GM12878 (cell line): ENCODE results near the gene RELT. TPM values are rescaled to one million over a fixed set of nuclear protein-coding genes. Genes with fewer than 3 reads are reported as not detected.

Experiments
- ATAC-seq: fragments of 200-7000 bp; cut with Tn5 transposase; 3 replicates; pipeline ENCODE4 v1.9.1; 2020; ENCODE audit warnings: mild to moderate bottlenecking, moderate library complexity
- BruUV-seq: library from RNA; stranded (reverse); fragments of 400-500 nt; replicated peaks from 2 replicates; lab custom pipeline; 2021; lab: Mats Ljungman, UMichigan
- CTCF ChIA-PET: fragments of 300-600 bp; sonication (Branson Sonifier 250); formaldehyde crosslinking; extraction: SDS; loops from one replicate; lab custom pipeline; 2021; ENCODE audit warnings: inconsistent platforms; lab: Yijun Ruan, JAX
- POLR2A ChIA-PET: fragments of 350-600 bp; formaldehyde crosslinking; extraction: SDS; loops from one replicate; lab custom pipeline; 2021; ENCODE audit warnings: inconsistent platforms; lab: Charles Lee
- RAD21 ChIA-PET: fragments of 300-600 bp; sonication (Branson Sonifier 250); formaldehyde crosslinking; loops from one replicate; lab custom pipeline; 2023; ENCODE audit warnings: antibody characterized with exemption; ENCODE audit not compliant: unreplicated experiment; lab: Charles Lee
- SMC1A ChIA-PET: fragments of 300-600 bp; sonication (Branson Sonifier 250); formaldehyde crosslinking; loops from one replicate; lab custom pipeline; 2023; ENCODE audit not compliant: unreplicated experiment, uncharacterized antibody; lab: Charles Lee
- DNase-seq: peaks from one replicate; pipeline ENCODE4 v3.0.0-alpha.2; 2011; ENCODE audit warnings: low read depth, low spot score
- FAIRE-seq: peaks from 3 replicates; lab custom pipeline; 2011; peaks lifted over from hg19 to GRCh38; lab: Jason Lieb, UNC
- H2AFZ ChIP-seq: 2 replicates; pipeline ENCODE4 v1.6.0; 2011; ENCODE audit warnings: low read depth, low read length, control low read depth; ENCODE audit not compliant: control insufficient read depth
- H3K27ac ChIP-seq: 2 replicates; pipeline ENCODE4 v1.5.1; 2011; ENCODE audit warnings: control low read depth; ENCODE audit not compliant: control insufficient read depth, insufficient read depth
- H3K27me3 ChIP-seq, 2 experiments: replicated peaks in 1 of 2; 2 replicates each; pipeline versions ENCODE4 v1.6.0 to v1.6.1; 2011; ENCODE audit warnings: low read length in 1 of 2; ENCODE audit not compliant: control insufficient read depth in 2 of 2, insufficient read depth in 2 of 2
- H3K36me3 ChIP-seq, 2 experiments: 2 replicates each; pipeline ENCODE4 v1.5.1; 2011; ENCODE audit warnings: low read length in 1 of 2; ENCODE audit not compliant: control insufficient read depth in 2 of 2, insufficient read depth in 2 of 2
- H3K4me1 ChIP-seq: 2 replicates; pipeline ENCODE4 v1.6.1; 2011; ENCODE audit warnings: mild to moderate bottlenecking, low read length, moderate library complexity, mixed read lengths; ENCODE audit not compliant: control insufficient read depth, insufficient read depth
- H3K4me2 ChIP-seq: 2 replicates; pipeline ENCODE4 v1.6.0; 2011; ENCODE audit warnings: control low read depth; ENCODE audit not compliant: control insufficient read depth, insufficient read depth
- H3K4me3 ChIP-seq: fragments of 200-600 bp; sonication (generic); 2 replicates; pipeline ENCODE4 v1.5.1; 2016
- H3K79me2 ChIP-seq: 2 replicates; pipeline ENCODE4 v1.6.0; 2011; ENCODE audit warnings: low read length; ENCODE audit not compliant: control insufficient read depth, insufficient read depth
- H3K9ac ChIP-seq: 2 replicates; pipeline ENCODE4 v1.8.0; 2011; ENCODE audit warnings: low read length, control low read depth, mixed read lengths; ENCODE audit not compliant: control insufficient read depth, insufficient read depth
- H3K9me3 ChIP-seq: replicated peaks from 3 replicates; pipeline ENCODE4 v1.5.1; 2011; ENCODE audit warnings: mild to moderate bottlenecking, low read length; ENCODE audit not compliant: control insufficient read depth, insufficient read depth
- H4K20me1 ChIP-seq: 2 replicates; pipeline ENCODE4 v1.6.0; 2011; ENCODE audit not compliant: control insufficient read depth, insufficient read depth
- ATF3 ChIP-seq: IDR thresholded peaks from 2 replicates; pipeline ENCODE4 v1.6.1; 2011; ENCODE audit warnings: low read depth, mild to moderate bottlenecking, low read length, moderate library complexity, borderline replicate concordance; ENCODE audit errors: extremely low read depth
- BCL11A ChIP-seq: IDR thresholded peaks from 2 replicates; pipeline ENCODE4 v1.6.1; 2011; ENCODE audit warnings: low read depth, low read length
- CBFB ChIP-seq: IDR thresholded peaks from 2 replicates; pipeline ENCODE4 v1.6.1; 2016; ENCODE audit warnings: antibody characterized with exemption, low read depth
- CREM ChIP-seq: IDR thresholded peaks from 2 replicates; pipeline ENCODE4 v1.6.1; 2014; ENCODE audit warnings: antibody characterized with exemption, low read depth
- ETV6 ChIP-seq, 2 experiments: fragments of 450-650 bp in 1 of 2; IDR thresholded peaks in 1 of 2; conservative IDR thresholded peaks in 1 of 2; 2 replicates each; pipeline ENCODE4 v1.6.1; 2014; ENCODE audit warnings: antibody characterized with exemption in 1 of 2, borderline replicate concordance in 1 of 2, low read depth in 1 of 2, mild to moderate bottlenecking in 1 of 2, moderate library complexity in 1 of 2
- FOXK2 ChIP-seq: fragments of 450-650 bp; IDR thresholded peaks from 2 replicates; pipeline ENCODE4 v1.6.1; 2017; ENCODE audit warnings: mild to moderate bottlenecking, moderate library complexity
- HDAC2 ChIP-seq: fragments of 200-600 bp; sonication (generic); IDR thresholded peaks from 2 replicates; pipeline ENCODE4 v1.6.1; 2017
- KDM1A ChIP-seq: fragments of 200-600 bp; sonication (generic); IDR thresholded peaks from 2 replicates; pipeline ENCODE4 v1.6.1; 2016; ENCODE audit warnings: borderline replicate concordance
- MAX ChIP-seq: IDR thresholded peaks from 2 replicates; pipeline ENCODE4 v1.6.1; 2012; ENCODE audit warnings: low read depth, low read length, improper control_type of control experiment
- NRF1 ChIP-seq: conservative IDR thresholded peaks from 2 replicates; pipeline ENCODE4 v1.6.1; 2011; ENCODE audit warnings: mild to moderate bottlenecking, low read depth, low read length, improper control_type of control experiment
- POLR2AphosphoS5 ChIP-seq: IDR thresholded peaks from 2 replicates; pipeline ENCODE4 v1.6.1; 2011; ENCODE audit warnings: mild to moderate bottlenecking, low read length, inconsistent platforms
- POU2F2 ChIP-seq: IDR thresholded peaks from 3 replicates; pipeline ENCODE4 v1.6.1; 2011; ENCODE audit warnings: low read depth, mild to moderate bottlenecking, low read length, borderline replicate concordance
- RBBP5 ChIP-seq: fragments of 200-600 bp; sonication (generic); conservative IDR thresholded peaks from 2 replicates; pipeline ENCODE4 v1.6.1; 2016
- RCOR1 ChIP-seq: conservative IDR thresholded peaks from 2 replicates; pipeline ENCODE4 v1.6.1; 2012; ENCODE audit warnings: low read depth, low read length, improper control_type of control experiment
- SIX5 ChIP-seq: IDR thresholded peaks from 2 replicates; pipeline ENCODE4 v1.6.1; 2011; ENCODE audit warnings: mild to moderate bottlenecking, low read depth, low read length, moderate library complexity; ENCODE audit not compliant: severe bottlenecking
- SPI1 ChIP-seq: IDR thresholded peaks from 2 replicates; pipeline ENCODE4 v1.6.1; 2011; ENCODE audit warnings: low read depth, mild to moderate bottlenecking, low read length, moderate library complexity, borderline replicate concordance; ENCODE audit not compliant: insufficient read depth
- SREBF1 ChIP-seq: IDR thresholded peaks from 2 replicates; pipeline ENCODE4 v1.6.1; 2012; ENCODE audit warnings: mild to moderate bottlenecking, low read length
- YY1 ChIP-seq: IDR thresholded peaks from 2 replicates; pipeline ENCODE4 v1.6.1; 2011; ENCODE audit warnings: low read depth, mild to moderate bottlenecking, low read length
- WGBS: methylation state at CpG from one replicate; pipeline ENCODE4 v1.1.6; 2016; ENCODE audit warnings: low lambda C conversion rate; ENCODE audit not compliant: insufficient replicate concordance, insufficient coverage; ENCODE audit errors: missing lambda C conversion rate; 5-methylcytosine and 5-hydroxymethylcytosine counted together
- in situ Hi-C: fragments of 300-500 bp; cut with MboI; formaldehyde crosslinking; loops from 9 replicates; pipeline ENCODE4 v1.14.3; 2018; ENCODE audit warnings: mixed read lengths
- intact Hi-C: fragments of 100-400 bp; cut with micrococcal nuclease; formaldehyde crosslinking; loops from one replicate; pipeline ENCODE4 v1.14.2; 2022; ENCODE audit not compliant: unreplicated experiment
- polyA plus RNA-seq, 11 experiments: library from polyadenylated mRNA; depleted of rRNA in 4 of 11; unstranded in 6 of 11; stranded (reverse) in 5 of 11; fragments of >200 nt; fragmentation: Nextera tagmentation in 4 of 11; fragmentation: Illumina TruSeq in 1 of 11; extraction: Ambion mirVana in 4 of 11; extraction: Trizol in 1 of 11; gene quantifications; 1 replicate in 1 of 11; 2 replicates in 10 of 11; pipeline versions ENCODE4 v1.2.1 to v1.2.3, GENCODE V29; 2011 to 2016; ENCODE audit warnings: inconsistent platforms in 2 of 11, missing spikeins in 2 of 11, low read depth in 1 of 11
- total RNA-seq, 4 experiments: library from RNA; depleted of rRNA in 3 of 4; stranded (reverse); fragments of >200 nt in 3 of 4; fragmentation: Illumina TruSeq in 1 of 4; extraction: Trizol in 1 of 4; gene quantifications; 2 replicates each; pipeline versions ENCODE4 v1.2.1 to v1.2.3, GENCODE V29; 2013 to 2021

Gene RELT
- total and polyA plus RNA-seq, 10 of the 15 experiments (the other 5 are each of a cell fraction or from before 2014, with no cell fraction given), result 1.2 to 28.5 (median 10.8) TPM

- Histone ChIP-seq H3K4me1 (peaks cover 14% of the 10 kb centered on the region), H3K36me3 (0 out of 4 replicates have a peak, but pooled peaks cover 0 to 2% of the 10 kb centered on the region in 2 experiments), H3K4me2 (no peak overlapping the region), H4K20me1 (no peaks in the 10 kb centered on the region), H2AFZ (no peak overlapping the region), H3K9me3 (no peaks in the 10 kb centered on the region), H3K9ac (no peak overlapping the region), H3K4me3 (no peak overlapping the region), H3K27ac (no peak overlapping the region), H3K79me2 (no peaks in the 10 kb centered on the region), H3K27me3 (no peaks in the 10 kb centered on the region)
- POLR2A ChIA-PET, result interaction anchor here (0.6 to 3.0 kb wide), 3 partner anchors 19 to 27 kb away, joined by 3 to 26 read pairs (median 3); partner anchors contain the start of gene ARHGEF17
- intact Hi-C loops (loop anchor here (2.0 kb wide), 1 partner anchor 149 kb away; no protein-coding TSS in a partner anchor), in situ Hi-C loops (no loop called here)
- RAD21 ChIA-PET, result interaction anchor here (0.5 to 6.2 kb wide), 4 partner anchors 20 to 193 kb away, joined by 3 to 227 read pairs (median 34); partner anchors contain the start of gene ARHGEF17
- DNase-seq (no peak), FAIRE-seq (no peak), ATAC-seq (no peak)
- TF ChIP-seq SIX5 (no peak), CBFB (no peak), SPI1 (no peak), HDAC2 (no peak), ATF3 (no peak), RCOR1 (no peak), KDM1A (no peak), MAX (no peak), CREM (no peak), ETV6 (conservative IDR thresholded peaks at IDR 0.05 in 1 of 2, IDR thresholded peaks at IDR 0.05 in 1 of 2; ENCODE audit: borderline replicate concordance in 1 of 2, low read depth in 1 of 2) (no peak), NRF1 (no peak), FOXK2 (no peak), RBBP5 (no peak), SREBF1 (no peak), BCL11A (no peak), POLR2AphosphoS5 (no peak), YY1 (no peak), POU2F2 (no peak)
- 61% methylated on average over 4 of the region's 4 CpGs for WGBS
- CTCF ChIA-PET, result interaction anchor here (1.0 to 9.3 kb wide), 8 partner anchors 10 to 147 kb away, joined by 3 to 326 read pairs (median 18); partner anchors contain the start of gene ARHGEF17
- SMC1A ChIA-PET, result interaction anchor here (0.7 to 6.2 kb wide), 8 partner anchors 10 to 97 kb away, joined by 3 to 134 read pairs (median 24); partner anchors contain the start of gene ARHGEF17
- BruUV-seq, result no TSS peak
These were observed 42.4 kb upstream of the RELT start for GRCh38 chr11:73333640-73334383.
